ENCODE data around the gene MRTFA.
A peak's percentile ranks its signal among the peaks of the same experiment; 100 is the strongest.
"Not testable (repeated sequence)": the region's sequence is repeated elsewhere in the genome, so short reads cannot be mapped to it uniquely, and the experiment has no call there.

The MRTFA gene

GRCh38 chr22:40660730-40661129 lies 24.2 kb upstream of the MRTFA start:
- DNase-seq (ENCODE audit: low read depth) = no peak
- H3K4me3 ChIP-seq (ENCODE audit: control insufficient read depth, low read depth, low read length) = no peak overlapping the region
- no peak for TF ChIP-seq CTCF (conservative IDR thresholded peaks at IDR 0.05; ENCODE audit: control insufficient read depth, insufficient read depth, low read depth, low read length)

GRCh38 chr22:40659166-40659565 lies 22.6 kb upstream of the MRTFA start:
- no peak for TF ChIP-seq CTCF (conservative IDR thresholded peaks at IDR 0.05; ENCODE audit: control insufficient read depth, insufficient read depth, low read depth, low read length)
- no peak overlapping the region for H3K4me3 ChIP-seq (ENCODE audit: control insufficient read depth, low read depth, low read length)
- no peak for DNase-seq (ENCODE audit: low read depth)

GRCh38 chr22:40656651-40657050 lies 20.1 kb upstream of the MRTFA start:
- H3K4me3 ChIP-seq (ENCODE audit: control insufficient read depth, low read depth, low read length); DNase-seq (ENCODE audit: low read depth): not testable (repeated sequence)

GRCh38 chr22:40655941-40656340 lies 19.4 kb upstream of the MRTFA start:
- not testable (repeated sequence) for DNase-seq (ENCODE audit: low read depth); H3K4me3 ChIP-seq (ENCODE audit: control insufficient read depth, low read depth, low read length)

GRCh38 chr22:40654522-40655167 lies 18.1 kb upstream of the MRTFA start:
- H3K4me3 ChIP-seq (ENCODE audit: control insufficient read depth, low read depth, low read length) = no peak overlapping the region
- peak; percentile 85 for DNase-seq (ENCODE audit: low read depth)
- TF ChIP-seq CTCF (conservative IDR thresholded peaks at IDR 0.05; ENCODE audit: control insufficient read depth, insufficient read depth, low read depth, low read length) = peak; percentile 26

- no peak for DNase-seq (ENCODE audit: low read depth)
- no peak overlapping the region for H3K4me3 ChIP-seq (ENCODE audit: control insufficient read depth, low read depth, low read length)
- no peak for TF ChIP-seq CTCF (conservative IDR thresholded peaks at IDR 0.05; ENCODE audit: control insufficient read depth, insufficient read depth, low read depth, low read length)
These were observed 16.8 kb upstream of the MRTFA start for GRCh38 chr22:40653361-40653760.

- peak; percentile 100 for DNase-seq (ENCODE audit: low read depth)
- no peak for TF ChIP-seq CTCF (conservative IDR thresholded peaks at IDR 0.05; ENCODE audit: control insufficient read depth, insufficient read depth, low read depth, low read length)
- peak overlapping the region; percentile 85 for H3K4me3 ChIP-seq (ENCODE audit: control insufficient read depth, low read depth, low read length)
These were observed 15.3 kb upstream of the MRTFA start for GRCh38 chr22:40651563-40652501.
